ENCODE results near the gene ZC3H11A. TPM values are rescaled to one million over a fixed set of nuclear protein-coding genes. Genes with fewer than 3 reads are reported as not detected.

The ZC3H11A gene
- total and polyA plus RNA-seq, 2 of the 4 experiments (the other 2 are of a cell fraction), result 52.1 to 66.5 TPM

GRCh38 chr1:203764105-203765028 is 31.1 kb upstream of the ZC3H11A start:
- no peak overlapping the region for H4K5ac ChIP-seq (ENCODE audit: low read depth, low read length)
- peaks cover 2% of the 10 kb centered on the region; the same call in 1 of the 2 replicates for H3K4me1 ChIP-seq (ENCODE audit: control insufficient read depth, insufficient read depth, low read length)
- no peaks in the 10 kb centered on the region; a peak in 1 of 4 replicates for H3K79me1 ChIP-seq (ENCODE audit: low read depth in 1 of 2, low read length in 2 of 2)
- no peak overlapping the region for H3K4me3 ChIP-seq (ENCODE audit: insufficient read depth, low read depth, low read length)
- no peak overlapping the region for H2BK15ac ChIP-seq (ENCODE audit: low read depth, low read length)
- no peak overlapping the region for H4K91ac ChIP-seq (ENCODE audit: insufficient read depth, low read depth, low read length)
- no peaks in the 10 kb centered on the region for H4K20me1 ChIP-seq (ENCODE audit: insufficient read depth, low read length)
- no peak overlapping the region for H3K18ac ChIP-seq (ENCODE audit: low read depth, low read length)
- H3K27ac ChIP-seq (ENCODE audit: insufficient read depth, low read length), result no peak overlapping the region
- H3K56ac ChIP-seq (ENCODE audit: extremely low read depth, insufficient read depth, low read length), result no peak overlapping the region
- dilution Hi-C loops (cut with HindIII; ENCODE audit: low sequenced_read_pairs, unreplicated experiment) (no loop called here), intact Hi-C loops (cut with micrococcal nuclease) (no loop called here), in situ Hi-C loops (cut with MboI; ENCODE audit: low sequenced_read_pairs) (no loop called here)
- H3K9ac ChIP-seq (ENCODE audit: low read depth, low read length), result no peak overlapping the region
- WGBS, 2 experiments (ENCODE audit: extremely low coverage in 2 of 2, insufficient read length in 1 of 2), result 89% methylated on average over 1 of the region's 3 CpGs; no CpG with 5 or more reads in 1 of the 2 experiments
- H3K9me3 ChIP-seq (ENCODE audit: control insufficient read depth, insufficient read depth, low read length), result no peaks in the 10 kb centered on the region
- no peak overlapping the region for H2BK120ac ChIP-seq (ENCODE audit: low read depth, low read length)
- 0 out of 2 replicates have a peak, but pooled peaks cover 4% of the 10 kb centered on the region for H3K9me1 ChIP-seq (ENCODE audit: insufficient read depth, low read length)
- no peak overlapping the region for H2AK9ac ChIP-seq (replicated peaks; ENCODE audit: low read depth, low read length, poor library complexity)
- no peak overlapping the region for H2AFZ ChIP-seq (replicated peaks; ENCODE audit: low read length, poor library complexity)
- ATAC-seq (ENCODE audit: low read depth) (no peak), DNase-seq (no peak)
- H3K4me2 ChIP-seq (ENCODE audit: low read depth, low read length), result no peak overlapping the region
- H4K8ac ChIP-seq (ENCODE audit: low read depth in 2 of 2, low read length in 2 of 2), result no peak overlapping the region
- no peak overlapping the region for H2AK5ac ChIP-seq (ENCODE audit: low read depth, low read length)
- CTCF ChIA-PET, result no interaction called here
- POLR2A ChIA-PET (ENCODE audit: unreplicated experiment), result no interaction called here
- no peak overlapping the region for H2BK20ac ChIP-seq (ENCODE audit: low read depth, low read length)
- no TSS peak for BruUV-seq (replicated peaks)
- no peak overlapping the region for H2BK5ac ChIP-seq (ENCODE audit: low read depth, low read length, poor library complexity, severe bottlenecking)
- H3K27me3 ChIP-seq (ENCODE audit: control insufficient read depth, insufficient read depth, low read length), result peaks cover 7% of the 10 kb centered on the region
- H3K36me3 ChIP-seq (ENCODE audit: control insufficient read depth, insufficient read depth, low read length), result no peaks in the 10 kb centered on the region
- H3K4ac ChIP-seq (ENCODE audit: low read depth, low read length), result no peak overlapping the region
- no peak overlapping the region for H3K23ac ChIP-seq (ENCODE audit: low read depth, low read length)
- H3K14ac ChIP-seq (replicated peaks; ENCODE audit: low read depth, low read length), result no peak overlapping the region
- TF ChIP-seq NFE2L2 (IDR thresholded peaks at IDR 0.05; ENCODE audit: low read depth, low read length), result no peak
- TF ChIP-seq MXI1 (IDR thresholded peaks at IDR 0.05; ENCODE audit: borderline replicate concordance, low read depth, low read length), result no peak
- TF ChIP-seq MAZ (IDR thresholded peaks at IDR 0.05; ENCODE audit: borderline replicate concordance, low read depth, low read length), result no peak
- TF ChIP-seq RFX5 (IDR thresholded peaks at IDR 0.05; ENCODE audit: low read depth, low read length), result no peak
- no peak for TF ChIP-seq MAFK (IDR thresholded peaks at IDR 0.05; ENCODE audit: low read depth, low read length)
- no peak for TF ChIP-seq FOS (IDR thresholded peaks at IDR 0.05; ENCODE audit: low read depth, low read length)
- TF ChIP-seq SMC3 (IDR thresholded peaks at IDR 0.05; ENCODE audit: low read depth, low read length), result no peak
- no peak for TF ChIP-seq BHLHE40 (IDR thresholded peaks at IDR 0.05; ENCODE audit: low read depth, low read length)
- no peak for TF ChIP-seq CEBPB (IDR thresholded peaks at IDR 0.05; ENCODE audit: low read depth, low read length)
- TF ChIP-seq RCOR1 (IDR thresholded peaks at IDR 0.05; ENCODE audit: insufficient replicate concordance, low read length), result no peak
- TF ChIP-seq POLR2A (IDR thresholded peaks at IDR 0.05; ENCODE audit: low read depth, low read length), result no peak
- no peak for TF ChIP-seq CHD1 (IDR thresholded peaks at IDR 0.05; ENCODE audit: low read depth, low read length)
- no peak for TF ChIP-seq RAD21 (IDR thresholded peaks at IDR 0.05; ENCODE audit: low read length)
- TF ChIP-seq, protein P1, sequence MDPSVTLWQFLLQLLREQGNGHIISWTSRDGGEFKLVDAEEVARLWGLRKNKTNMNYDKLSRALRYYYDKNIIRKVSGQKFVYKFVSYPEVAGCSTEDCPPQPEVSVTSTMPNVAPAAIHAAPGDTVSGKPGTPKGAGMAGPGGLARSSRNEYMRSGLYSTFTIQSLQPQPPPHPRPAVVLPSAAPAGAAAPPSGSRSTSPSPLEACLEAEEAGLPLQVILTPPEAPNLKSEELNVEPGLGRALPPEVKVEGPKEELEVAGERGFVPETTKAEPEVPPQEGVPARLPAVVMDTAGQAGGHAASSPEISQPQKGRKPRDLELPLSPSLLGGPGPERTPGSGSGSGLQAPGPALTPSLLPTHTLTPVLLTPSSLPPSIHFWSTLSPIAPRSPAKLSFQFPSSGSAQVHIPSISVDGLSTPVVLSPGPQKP (IDR thresholded peaks at IDR 0.05; ENCODE audit: borderline replicate concordance, low read depth, low read length), result no peak
- no peak for TF ChIP-seq USF2 (IDR thresholded peaks at IDR 0.05; ENCODE audit: low read depth, low read length)
